Left lung (tissue), 10 donors: Measurements from ENCODE around the gene UNC80. TPM values are rescaled to one million over a fixed set of nuclear protein-coding genes. Genes with fewer than 3 reads are reported as not detected.

Experiments
- ATAC-seq: fragments of 200-7000 bp; cut with Tn5 transposase; one replicate; pipeline ENCODE4 v1.9.1; 2020; ENCODE audit warnings: moderate library complexity
- DNase-seq, 4 donors: peaks; one replicate each; pipeline ENCODE4 v3.0.0-alpha.2; 2013 to 2020
- H3K27ac ChIP-seq, 2 donors: fragments of 200-600 bp; sonication (generic) in 1 of 2; one replicate each; pipeline versions ENCODE4 v1.5.0 to v1.8.0; 2020 to 2021
- H3K27me3 ChIP-seq, 2 donors: fragments of 200-600 bp; sonication (generic) in 1 of 2; one replicate each; pipeline versions ENCODE4 v1.5.0 to v1.8.0; 2020 to 2021
- H3K36me3 ChIP-seq, 2 donors: fragments of 200-600 bp; sonication (generic) in 1 of 2; one replicate each; pipeline versions ENCODE4 v1.5.0 to v1.8.0; 2020 to 2021
- H3K4me1 ChIP-seq, 2 donors: fragments of 200-600 bp; one replicate each; pipeline ENCODE4 v1.8.0; 2021
- H3K4me3 ChIP-seq, 2 donors: fragments of 200-600 bp; sonication (generic) in 1 of 2; one replicate each; pipeline versions ENCODE4 v1.5.0 to v1.8.0; 2020 to 2021; ENCODE audit warnings: mild to moderate bottlenecking in 1 of 2
- H3K9me3 ChIP-seq, 2 donors: fragments of 200-600 bp; sonication (generic) in 1 of 2; one replicate each; pipeline versions ENCODE4 v1.5.0 to v1.8.0; 2020 to 2021
- CTCF ChIP-seq, 2 donors: fragments of 200-600 bp; sonication (generic) in 1 of 2; IDR thresholded peaks; one replicate each; pipeline versions ENCODE4 v1.5.0 to v1.8.0; 2021; ENCODE audit warnings: antibody characterized with exemption in 2 of 2
- intact Hi-C, 2 donors: fragments of 100-400 bp; cut with DNase I; formaldehyde crosslinking; loops; one replicate each; pipeline versions ENCODE4 v1.11.2 to v1.14.2; 2022
- polyA plus RNA-seq, 6 donors: library from polyadenylated mRNA; unstranded; fragments of 120-200 nt; gene quantifications; one replicate each; pipeline ENCODE4 v1.2.1, GENCODE V29; 2013; ENCODE audit not compliant: insufficient read length in 6 of 6
- total RNA-seq, 2 donors: library from RNA; stranded (reverse); fragmentation: NEBNext Ultra II Directional; extraction: Animal tissue kit (Norgen Biotek cat#: 25700); gene quantifications; one replicate each; pipeline ENCODE4 v1.2.1, GENCODE V29; 2021
- donor health status: DM: no; HTN: yes; CAD: no.
- donor health status: DM: no; HTN: no; CAD: no.

UNC80 gene
- total and polyA plus RNA-seq, 8 donors, result 0.06 to 1.8 (median 1.3) TPM; not detected in 1

GRCh38 chr2:209766613-209767012 lies 5.0 kb upstream of the UNC80 start:
- no peak overlapping the region for H3K4me3 ChIP-seq
- no peaks in the 10 kb centered on the region for H3K36me3 ChIP-seq
- ATAC-seq (no peak), DNase-seq (no peak)
- H3K27me3 ChIP-seq, result peaks cover 6 to 22% of the 10 kb centered on the region in 2 donors
- intact Hi-C loops, result no loop called here
- peaks cover 0 to 5% of the 10 kb centered on the region in 2 donors for H3K4me1 ChIP-seq
- TF ChIP-seq CTCF (IDR thresholded peaks at IDR 0.05), result no peak
- no peaks in the 10 kb centered on the region for H3K9me3 ChIP-seq
- H3K27ac ChIP-seq, result no peak overlapping the region

- no peak for ATAC-seq
- intact Hi-C loops, result no loop called here
- TF ChIP-seq CTCF (IDR thresholded peaks at IDR 0.05), result no peak
- H3K27ac ChIP-seq, result no peak overlapping the region
- H3K4me3 ChIP-seq, result no peak overlapping the region
- DNase-seq, result no peak
- peaks cover 10 to 29% of the 10 kb centered on the region in 2 donors for H3K27me3 ChIP-seq
- peaks cover 0 to 8% of the 10 kb centered on the region in 2 donors for H3K4me1 ChIP-seq
- H3K9me3 ChIP-seq, result no peaks in the 10 kb centered on the region
- no peaks in the 10 kb centered on the region for H3K36me3 ChIP-seq
Observed at GRCh38 chr2:209767316-209767715, 4.3 kb upstream of the UNC80 start.

- Histone ChIP-seq H3K27ac (no peak overlapping the region), H3K27me3 (peaks cover 17 to 41% of the 10 kb centered on the region in 2 donors), H3K9me3 (no peaks in the 10 kb centered on the region), H3K36me3 (no peaks in the 10 kb centered on the region), H3K4me3 (no peak overlapping the region), H3K4me1 (peaks cover 0 to 8% of the 10 kb centered on the region in 2 donors)
- DNase-seq, result no peak
- no peak for ATAC-seq
- intact Hi-C loops, result no loop called here
- no peak for TF ChIP-seq CTCF (IDR thresholded peaks at IDR 0.05)
Observed at GRCh38 chr2:209768557-209768956, 3.1 kb upstream of the UNC80 start.

- Histone ChIP-seq H3K9me3 (no peaks in the 10 kb centered on the region), H3K36me3 (no peaks in the 10 kb centered on the region), H3K4me1 (peaks cover 0 to 8% of the 10 kb centered on the region in 2 donors), H3K4me3 (no peak overlapping the region), H3K27ac (no peak overlapping the region), H3K27me3 (peaks cover 17 to 46% of the 10 kb centered on the region in 2 donors)
- TF ChIP-seq CTCF (IDR thresholded peaks at IDR 0.05), result no peak
- intact Hi-C loops, result no loop called here
- DNase-seq, result no peak
- no peak for ATAC-seq
Observed at GRCh38 chr2:209772290-209772685, 656 bp downstream of the UNC80 start.

- intact Hi-C loops, result no loop called here
- no peak for ATAC-seq
- peaks cover 0 to 8% of the 10 kb centered on the region in 2 donors for H3K4me1 ChIP-seq
- TF ChIP-seq CTCF (IDR thresholded peaks at IDR 0.05), result no peak
- no peaks in the 10 kb centered on the region for H3K36me3 ChIP-seq
- H3K4me3 ChIP-seq, result no peak overlapping the region
- DNase-seq, result no peak
- H3K9me3 ChIP-seq, result no peaks in the 10 kb centered on the region
- peaks cover 17 to 46% of the 10 kb centered on the region in 2 donors for H3K27me3 ChIP-seq
- H3K27ac ChIP-seq, result no peak overlapping the region
Observed at GRCh38 chr2:209773377-209773776, 1.7 kb downstream of the UNC80 start.
